GM13976 (cell line): Measurements from ENCODE around the gene DSPP.
"Not testable (repeated sequence)": the region's sequence is repeated elsewhere in the genome, so short reads cannot be mapped to it uniquely, and the experiment has no call there.

ENCODE experiments used
- DNase-seq: peaks from one replicate; pipeline ENCODE4 v3.0.0; 2012; ENCODE audit warnings: low spot score
- CTCF ChIP-seq: IDR thresholded peaks from 2 replicates; pipeline ENCODE4 v1.5.1; 2012; ENCODE audit warnings: borderline replicate concordance, mild to moderate bottlenecking; ENCODE audit not compliant: insufficient read depth; ENCODE audit errors: extremely low read depth, missing control alignments, control extremely low read depth
- in situ Hi-C: fragments of 300-500 bp; cut with MboI; formaldehyde crosslinking; loops from one replicate; pipeline ENCODE4 v1.12.0; 2022; ENCODE audit warnings: low sequenced_read_pairs, mixed read lengths, inconsistent platforms; ENCODE audit not compliant: unreplicated experiment

DSPP gene

GRCh38 chr4:87570290-87570805, 38.0 kb upstream of the DSPP start:
- in situ Hi-C loops, result no loop called here
- no peak for DNase-seq
- no peak for TF ChIP-seq CTCF

- DNase-seq, in situ Hi-C loops: not testable (repeated sequence)
These were observed 34.0 kb upstream of the DSPP start for GRCh38 chr4:87574376-87574775.

- DNase-seq, result no peak
- TF ChIP-seq CTCF, result no peak
- in situ Hi-C loops, result no loop called here
These were observed 33.3 kb upstream of the DSPP start for GRCh38 chr4:87574996-87575395.

GRCh38 chr4:87575408-87575807, 32.9 kb upstream of the DSPP start:
- in situ Hi-C loops, result no loop called here
- DNase-seq, result no peak
- no peak for TF ChIP-seq CTCF

- no peak for TF ChIP-seq CTCF
- DNase-seq, result no peak
- in situ Hi-C loops, result no loop called here
These were observed 32.3 kb upstream of the DSPP start for GRCh38 chr4:87575983-87576382.

GRCh38 chr4:87579478-87579877, 28.9 kb upstream of the DSPP start:
- in situ Hi-C loops, result no loop called here
- DNase-seq, result no peak
- no peak for TF ChIP-seq CTCF

GRCh38 chr4:87580057-87580456, 28.3 kb upstream of the DSPP start:
- DNase-seq, result no peak
- in situ Hi-C loops, result no loop called here
- TF ChIP-seq CTCF, result no peak
